ENCODE results near the gene TBX18. TPM values are rescaled to one million over a fixed set of nuclear protein-coding genes. Genes with fewer than 3 reads are reported as not detected.

TBX18 gene
- polyA plus RNA-seq, 4 donors = 7.6 to 10.7 (median 8.9) TPM

GRCh38 chr6:84753173-84753572 is 11.2 kb downstream of the TBX18 start:
- DNase-seq (ENCODE audit: low read depth in 4 of 4, low spot score in 2 of 4) = no peak

- no peak for DNase-seq (ENCODE audit: low read depth in 4 of 4, low spot score in 2 of 4)
These were observed 12.1 kb downstream of the TBX18 start for GRCh38 chr6:84752118-84752850.

- no peak for DNase-seq (ENCODE audit: low read depth in 4 of 4, low spot score in 2 of 4)
These were observed 15.2 kb downstream of the TBX18 start for GRCh38 chr6:84749181-84749580.

GRCh38 chr6:84748376-84748775 is 16.0 kb downstream of the TBX18 start:
- no peak for DNase-seq (ENCODE audit: low read depth in 4 of 4, low spot score in 2 of 4)

GRCh38 chr6:84743616-84744015 is 20.8 kb downstream of the TBX18 start:
- no peak for DNase-seq (ENCODE audit: low read depth in 4 of 4, low spot score in 2 of 4)

GRCh38 chr6:84740385-84740784 is 24.0 kb downstream of the TBX18 start:
- DNase-seq (ENCODE audit: low read depth in 4 of 4, low spot score in 2 of 4) = no peak

GRCh38 chr6:84739866-84740208 is 24.6 kb downstream of the TBX18 start:
- DNase-seq (ENCODE audit: low read depth in 4 of 4, low spot score in 2 of 4) = no peak

- no peak for DNase-seq (ENCODE audit: low read depth in 4 of 4, low spot score in 2 of 4)
These were observed 25.2 kb downstream of the TBX18 start for GRCh38 chr6:84738996-84739865.

GRCh38 chr6:84733889-84734288 is 30.5 kb downstream of the TBX18 start:
- no peak for DNase-seq (ENCODE audit: low read depth in 4 of 4, low spot score in 2 of 4)

- DNase-seq (ENCODE audit: low read depth in 4 of 4, low spot score in 2 of 4) = no peak
These were observed 32.5 kb downstream of the TBX18 start for GRCh38 chr6:84731901-84732300.

- no peak for DNase-seq (ENCODE audit: low read depth in 4 of 4, low spot score in 2 of 4)
These were observed 33.0 kb downstream of the TBX18 start for GRCh38 chr6:84731401-84731800.

GRCh38 chr6:84728602-84729001 is 35.8 kb downstream of the TBX18 start:
- no peak for DNase-seq (ENCODE audit: low read depth in 4 of 4, low spot score in 2 of 4)

- DNase-seq (ENCODE audit: low read depth in 4 of 4, low spot score in 2 of 4) = no peak
These were observed 45.2 kb downstream of the TBX18 start for GRCh38 chr6:84719152-84719551.

GRCh38 chr6:84718038-84718955 is 46.1 kb downstream of the TBX18 start:
- no peak for DNase-seq (ENCODE audit: low read depth in 4 of 4, low spot score in 2 of 4)

- no peak for DNase-seq (ENCODE audit: low read depth in 4 of 4, low spot score in 2 of 4)
These were observed 55.3 kb downstream of the TBX18 start for GRCh38 chr6:84709121-84709520.

- DNase-seq (ENCODE audit: low read depth in 4 of 4, low spot score in 2 of 4) = no peak
These were observed 57.2 kb downstream of the TBX18 start for GRCh38 chr6:84707171-84707570.

- no peak for DNase-seq (ENCODE audit: low read depth in 4 of 4, low spot score in 2 of 4)
These were observed 68.2 kb downstream of the TBX18 start for GRCh38 chr6:84696166-84696565.

- DNase-seq (ENCODE audit: low read depth in 4 of 4, low spot score in 2 of 4) = no peak
These were observed 72.3 kb downstream of the TBX18 start for GRCh38 chr6:84691978-84692623.

- no peak for DNase-seq (ENCODE audit: low read depth in 4 of 4, low spot score in 2 of 4)
These were observed 76.1 kb downstream of the TBX18 start for GRCh38 chr6:84688141-84688873.

GRCh38 chr6:84687431-84687830 is 77.0 kb downstream of the TBX18 start:
- DNase-seq (ENCODE audit: low read depth in 4 of 4, low spot score in 2 of 4) = no peak

Data from left renal cortex interstitium (tissue), 4 donors.